Activated naive CD8-positive, alpha-beta T cell treated with anti-CD3 and anti-CD28 coated beads, Interleukin-2, amount 50 U/mL, for 16 hours (primary cell): ENCODE data around the gene DMKN.

Source experiments
- DNase-seq: peaks from one replicate; pipeline ENCODE4 v3.0.0-alpha.2; 2020; ENCODE audit warnings: low read depth, low spot score

Gene DMKN

GRCh38 chr19:35513628-35514281 is at the start of gene DMKN:
Gene DMKN (minus strand): TSS chr19:35513649. CDS start chr19:35513475, 174 bp downstream.
- DNase-seq = no peak

GRCh38 chr19:35562776-35563175 is 49.3 kb upstream of the DMKN start:
- no peak for DNase-seq

- DNase-seq = no peak
These were observed 48.9 kb upstream of the DMKN start for GRCh38 chr19:35562336-35562735.

GRCh38 chr19:35561436-35561835 is 48.0 kb upstream of the DMKN start:
- DNase-seq = no peak

GRCh38 chr19:35560677-35561076 is 47.2 kb upstream of the DMKN start:
- no peak for DNase-seq

- no peak for DNase-seq
These were observed 46.8 kb upstream of the DMKN start for GRCh38 chr19:35560271-35560670.

GRCh38 chr19:35559781-35560180 is 46.3 kb upstream of the DMKN start:
- no peak for DNase-seq

GRCh38 chr19:35559281-35559659 is 45.8 kb upstream of the DMKN start:
- no peak for DNase-seq

- no peak for DNase-seq
These were observed 45.2 kb upstream of the DMKN start for GRCh38 chr19:35558400-35559280.

GRCh38 chr19:35557539-35558399 is 44.3 kb upstream of the DMKN start:
- DNase-seq = peak; percentile 39

- no peak for DNase-seq
These were observed 43.5 kb upstream of the DMKN start for GRCh38 chr19:35556846-35557538.

- DNase-seq = no peak
These were observed 42.7 kb upstream of the DMKN start for GRCh38 chr19:35556025-35556590.

GRCh38 chr19:35555301-35556005 is 42.0 kb upstream of the DMKN start:
- no peak for DNase-seq

- no peak for DNase-seq
These were observed 40.6 kb upstream of the DMKN start for GRCh38 chr19:35554076-35554475.

- DNase-seq = no peak
These were observed 40.0 kb upstream of the DMKN start for GRCh38 chr19:35553385-35554000.

GRCh38 chr19:35552534-35553384 is 39.3 kb upstream of the DMKN start:
- DNase-seq = no peak

- no peak for DNase-seq
These were observed 37.8 kb upstream of the DMKN start for GRCh38 chr19:35551091-35551810.

- DNase-seq = no peak
These were observed 36.6 kb upstream of the DMKN start for GRCh38 chr19:35549879-35550523.
